Activated T-helper 2 cell treated with anti-CD3 and anti-CD28 coated beads, Interferon-gamma antibody, Interleukin-2, Interleukin-4, amounts not matched to agents 10 μg/mL and 5 μg/mL and 100 μg/mL, durations not matched to agents 14 hours and 24 hours and 36 hours (primary cell): Measurements from ENCODE around the gene SLC4A8. TPM values are rescaled to one million over a fixed set of nuclear protein-coding genes. Genes with fewer than 3 reads are reported as not detected.

Experiments
- DNase-seq: peaks from one replicate; pipeline ENCODE4 v3.0.0; 2021; ENCODE audit warnings: low spot score
- H3K27ac Mint-ChIP-seq: one replicate; pipeline ENCODE4 v1.8.0; 2021; ENCODE audit warnings: mixed read lengths
- H3K27me3 Mint-ChIP-seq: one replicate; pipeline ENCODE4 v1.8.0; 2021; ENCODE audit warnings: low read depth, mixed read lengths
- H3K36me3 Mint-ChIP-seq: one replicate; pipeline ENCODE4 v1.8.0; 2021; ENCODE audit warnings: low read depth, mixed read lengths
- H3K4me1 Mint-ChIP-seq: one replicate; pipeline ENCODE4 v1.8.0; 2021; ENCODE audit warnings: low read depth, mixed read lengths
- H3K4me3 Mint-ChIP-seq: one replicate; pipeline ENCODE4 v1.8.0; 2021; ENCODE audit warnings: low read depth, mild to moderate bottlenecking, moderate library complexity, mixed read lengths
- H3K9me3 Mint-ChIP-seq: one replicate; pipeline ENCODE4 v1.8.0; 2021; ENCODE audit warnings: mixed read lengths
- intact Hi-C: fragments of 100-400 bp; cut with micrococcal nuclease; formaldehyde crosslinking; loops from one replicate; pipeline ENCODE4 v1.15.1; 2023
- total RNA-seq: library from RNA; stranded (reverse); gene quantifications from 2 replicates; pipeline ENCODE4 v1.2.3, GENCODE V29; 2022

SLC4A8 gene
- total RNA-seq, 1 donor from 2014 or later, result 1.6 TPM

GRCh38 chr12:51389302-51389999 is 35.2 kb upstream of the SLC4A8 start:
- no peak for DNase-seq
- H3K27me3 Mint-ChIP-seq, result no peaks in the 10 kb centered on the region
- peaks cover 62% of the 10 kb centered on the region for H3K4me1 Mint-ChIP-seq
- H3K4me3 Mint-ChIP-seq, result peak overlapping the region; percentile 3
- H3K36me3 Mint-ChIP-seq, result peaks cover 3% of the 10 kb centered on the region
- no peaks in the 10 kb centered on the region for H3K9me3 Mint-ChIP-seq
- intact Hi-C loops, result no loop called here
- peak overlapping the region; percentile 3 for H3K27ac Mint-ChIP-seq

- no peaks in the 10 kb centered on the region for H3K9me3 Mint-ChIP-seq
- H3K4me1 Mint-ChIP-seq, result peaks cover 72% of the 10 kb centered on the region
- peak overlapping the region; percentile 53 for H3K27ac Mint-ChIP-seq
- no peaks in the 10 kb centered on the region for H3K27me3 Mint-ChIP-seq
- no peak for DNase-seq
- H3K36me3 Mint-ChIP-seq, result peaks cover 2% of the 10 kb centered on the region
- intact Hi-C loops, result no loop called here
- peak overlapping the region; percentile 91 for H3K4me3 Mint-ChIP-seq
Measured at GRCh38 chr12:51390457-51390856, 34.2 kb upstream of the SLC4A8 start.

- H3K4me1 Mint-ChIP-seq, result peaks cover 75% of the 10 kb centered on the region
- intact Hi-C loops, result loop anchor here (1.0 kb wide), 1 partner anchor 22 kb away; no protein-coding TSS in a partner anchor
- no peaks in the 10 kb centered on the region for H3K9me3 Mint-ChIP-seq
- peak overlapping the region; percentile 80 for H3K27ac Mint-ChIP-seq
- H3K36me3 Mint-ChIP-seq, result no peaks in the 10 kb centered on the region
- no peak for DNase-seq
- peak overlapping the region; percentile 91 for H3K4me3 Mint-ChIP-seq
- H3K27me3 Mint-ChIP-seq, result no peaks in the 10 kb centered on the region
Measured at GRCh38 chr12:51390891-51391282, 33.7 kb upstream of the SLC4A8 start.

GRCh38 chr12:51391283-51392123 is 33.1 kb upstream of the SLC4A8 start, which contains the start of gene GALNT6:
Gene GALNT6 (minus strand): TSS chr12:51391406. CDS start chr12:51379781, 11,625 bp downstream.
- DNase-seq, result peak; percentile 60
- Mint-ChIP-seq H3K27ac (peak within 1 kb of the TSS; percentile 80), H3K4me1 (peaks cover 74% of the 10 kb centered on the region), H3K36me3 (no peaks in the 10 kb centered on the region), H3K27me3 (no peaks in the 10 kb centered on the region), H3K4me3 (peak within 1 kb of the TSS; percentile 91), H3K9me3 (no peaks in the 10 kb centered on the region)
- intact Hi-C loops, result loop anchor here (1.0 kb wide), 1 partner anchor 22 kb away; no protein-coding TSS in a partner anchor

- H3K9me3 Mint-ChIP-seq, result no peaks in the 10 kb centered on the region
- intact Hi-C loops, result no loop called here
- peak overlapping the region; percentile 80 for H3K4me3 Mint-ChIP-seq
- H3K27ac Mint-ChIP-seq, result peak overlapping the region; percentile 69
- no peak for DNase-seq
- peaks cover 67% of the 10 kb centered on the region for H3K4me1 Mint-ChIP-seq
- H3K27me3 Mint-ChIP-seq, result peaks cover 2% of the 10 kb centered on the region
- H3K36me3 Mint-ChIP-seq, result no peaks in the 10 kb centered on the region
Measured at GRCh38 chr12:51392556-51393237, 31.9 kb upstream of the SLC4A8 start.

GRCh38 chr12:51393676-51394545 is 30.7 kb upstream of the SLC4A8 start:
- intact Hi-C loops, result no loop called here

GRCh38 chr12:51395283-51396230 is 29.1 kb upstream of the SLC4A8 start:
- H3K27me3 Mint-ChIP-seq, result peaks cover 9% of the 10 kb centered on the region
- peaks cover 45% of the 10 kb centered on the region for H3K4me1 Mint-ChIP-seq
- DNase-seq, result peak; percentile 43
- peak overlapping the region; percentile 82 for H3K27ac Mint-ChIP-seq
- peak overlapping the region; percentile 45 for H3K4me3 Mint-ChIP-seq
- intact Hi-C loops, result no loop called here
- no peaks in the 10 kb centered on the region for H3K9me3 Mint-ChIP-seq
- no peaks in the 10 kb centered on the region for H3K36me3 Mint-ChIP-seq

More at GRCh38 chr12:51393676-51394545, 30.7 kb upstream of the SLC4A8 start:
- peak overlapping the region; percentile 79 for H3K27ac Mint-ChIP-seq
- peaks cover 5% of the 10 kb centered on the region for H3K27me3 Mint-ChIP-seq
- H3K4me3 Mint-ChIP-seq, result peak overlapping the region; percentile 80
- no peaks in the 10 kb centered on the region for H3K9me3 Mint-ChIP-seq
- DNase-seq, result peak; percentile 32
- H3K36me3 Mint-ChIP-seq, result no peaks in the 10 kb centered on the region
- H3K4me1 Mint-ChIP-seq, result peaks cover 57% of the 10 kb centered on the region

GRCh38 chr12:51397670-51398069 is 27.0 kb upstream of the SLC4A8 start:
- no peaks in the 10 kb centered on the region for H3K9me3 Mint-ChIP-seq
- no peaks in the 10 kb centered on the region for H3K36me3 Mint-ChIP-seq
- no peak overlapping the region for H3K27ac Mint-ChIP-seq
- peaks cover 36% of the 10 kb centered on the region for H3K4me1 Mint-ChIP-seq
- H3K4me3 Mint-ChIP-seq, result no peak overlapping the region
- no peak for DNase-seq
- peaks cover 9% of the 10 kb centered on the region for H3K27me3 Mint-ChIP-seq
- intact Hi-C loops, result no loop called here

- Mint-ChIP-seq H3K27ac (no peak overlapping the region), H3K36me3 (no peaks in the 10 kb centered on the region), H3K4me3 (no peak overlapping the region), H3K9me3 (no peaks in the 10 kb centered on the region), H3K27me3 (peaks cover 9% of the 10 kb centered on the region), H3K4me1 (peaks cover 14% of the 10 kb centered on the region)
- no peak for DNase-seq
- intact Hi-C loops, result no loop called here
Measured at GRCh38 chr12:51399891-51400290, 24.7 kb upstream of the SLC4A8 start.

- Mint-ChIP-seq H3K27ac (no peak overlapping the region), H3K27me3 (peaks cover 9% of the 10 kb centered on the region), H3K4me1 (peaks cover 2% of the 10 kb centered on the region), H3K9me3 (no peaks in the 10 kb centered on the region), H3K36me3 (no peaks in the 10 kb centered on the region), H3K4me3 (no peak overlapping the region)
- DNase-seq, result no peak
- intact Hi-C loops, result no loop called here
Measured at GRCh38 chr12:51401020-51401419, 23.6 kb upstream of the SLC4A8 start.

GRCh38 chr12:51401486-51401885 is 23.1 kb upstream of the SLC4A8 start:
- Mint-ChIP-seq H3K27ac (no peak overlapping the region), H3K27me3 (peaks cover 9% of the 10 kb centered on the region), H3K9me3 (no peaks in the 10 kb centered on the region), H3K4me1 (no peaks in the 10 kb centered on the region), H3K36me3 (no peaks in the 10 kb centered on the region), H3K4me3 (no peak overlapping the region)
- DNase-seq, result no peak
- intact Hi-C loops, result no loop called here
